Measurements from ENCODE around the gene ITGA7.
A peak's percentile ranks its signal among the peaks of the same experiment; 100 is the strongest.

ITGA7 gene

GRCh38 chr12:55685671-55686070, 22.0 kb downstream of the ITGA7 start:
- H2BK5ac ChIP-seq (ENCODE audit: low read length): no peak overlapping the region
- no CpG with 5 or more reads among the region's 5 CpGs for WGBS (ENCODE audit: extremely low coverage, insufficient coverage, low lambda C conversion rate)
- no peaks in the 10 kb centered on the region for H3K4me1 ChIP-seq (ENCODE audit: control insufficient read depth, low read depth, low read length)
- H3K79me2 ChIP-seq (ENCODE audit: control insufficient read depth, insufficient read depth, low read length): no peaks in the 10 kb centered on the region
- H3K9ac ChIP-seq (ENCODE audit: low read length): no peak overlapping the region
- H3K23ac ChIP-seq (ENCODE audit: low read length): no peak overlapping the region
- no peak overlapping the region for H3K18ac ChIP-seq (ENCODE audit: low read length)
- H2BK15ac ChIP-seq (replicated peaks; ENCODE audit: low read depth): no peak overlapping the region
- H3K79me1 ChIP-seq (ENCODE audit: low read length): no peaks in the 10 kb centered on the region
- no peaks in the 10 kb centered on the region for H3K36me3 ChIP-seq (ENCODE audit: control insufficient read depth, insufficient read depth, low read length)
- DNase-seq: no peak
- H3K27me3 ChIP-seq (ENCODE audit: insufficient read depth, low read length, poor library complexity): no peaks in the 10 kb centered on the region
- no peak overlapping the region for H2BK120ac ChIP-seq (ENCODE audit: low read depth, low read length)
- H3K27ac ChIP-seq (ENCODE audit: low read depth, low read length): no peak overlapping the region
- no peak overlapping the region for H3K4me3 ChIP-seq (ENCODE audit: low read length)
- H4K8ac ChIP-seq (ENCODE audit: low read depth, low read length): no peak overlapping the region
- H3K56ac ChIP-seq (ENCODE audit: low read length): no peak overlapping the region
- no peak overlapping the region for H3K4ac ChIP-seq (ENCODE audit: low read depth, low read length)
- no peak overlapping the region for H3K4me2 ChIP-seq (ENCODE audit: low read length)
- no peak overlapping the region for H4K5ac ChIP-seq (ENCODE audit: low read length)
- no peak overlapping the region for H2AK5ac ChIP-seq (ENCODE audit: low read length)

DNA sequence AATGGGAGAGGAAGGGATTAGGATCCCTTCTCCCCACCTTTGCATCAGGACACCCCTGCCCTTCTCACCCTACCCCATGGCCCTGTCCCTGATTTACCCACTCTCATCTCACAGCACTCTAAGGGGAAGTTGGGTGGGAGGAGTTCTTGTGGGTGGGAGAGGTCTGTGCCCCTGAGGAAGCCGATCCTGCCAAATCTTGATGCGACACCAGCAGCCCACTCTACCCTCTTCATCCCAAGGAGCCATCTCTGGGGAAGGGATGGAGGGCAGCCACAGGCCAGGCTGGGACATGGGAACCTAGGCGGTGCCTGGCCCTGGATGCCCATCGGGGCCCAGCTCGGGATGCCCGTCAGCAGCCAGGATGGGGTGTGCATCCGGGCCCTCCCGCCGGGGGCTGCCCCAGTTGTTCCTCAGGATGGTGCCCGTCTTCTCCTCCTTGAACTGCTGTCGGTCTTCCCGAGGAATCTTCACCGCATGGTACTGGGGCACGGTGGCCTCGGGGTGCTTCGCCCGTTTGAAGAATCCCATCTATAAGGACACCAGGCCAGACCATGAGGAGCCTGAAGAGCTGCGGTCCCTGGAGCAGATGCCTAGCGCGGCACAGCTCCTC, 22.8 kb downstream of the ITGA7 start:
- H3K4me3 ChIP-seq (ENCODE audit: low read length): no peak overlapping the region
- H2BK15ac ChIP-seq (replicated peaks; ENCODE audit: low read depth): no peak overlapping the region
- no peak overlapping the region for H2BK5ac ChIP-seq (ENCODE audit: low read length)
- no peak overlapping the region for H3K4ac ChIP-seq (ENCODE audit: low read depth, low read length)
- H3K27ac ChIP-seq (ENCODE audit: low read depth, low read length): no peak overlapping the region
- H3K4me1 ChIP-seq (ENCODE audit: control insufficient read depth, low read depth, low read length): no peaks in the 10 kb centered on the region
- H2AK5ac ChIP-seq (ENCODE audit: low read length): no peak overlapping the region
- H3K36me3 ChIP-seq (ENCODE audit: control insufficient read depth, insufficient read depth, low read length): no peaks in the 10 kb centered on the region
- no peak overlapping the region for H3K23ac ChIP-seq (ENCODE audit: low read length)
- H3K18ac ChIP-seq (ENCODE audit: low read length): no peak overlapping the region
- no peak overlapping the region for H4K8ac ChIP-seq (ENCODE audit: low read depth, low read length)
- no peak overlapping the region for H4K5ac ChIP-seq (ENCODE audit: low read length)
- H3K4me2 ChIP-seq (ENCODE audit: low read length): no peak overlapping the region
- H3K56ac ChIP-seq (ENCODE audit: low read length): no peak overlapping the region
- no peak for DNase-seq
- no CpG with 5 or more reads among the region's 20 CpGs for WGBS (ENCODE audit: extremely low coverage, insufficient coverage, low lambda C conversion rate)
- H2BK120ac ChIP-seq (ENCODE audit: low read depth, low read length): no peak overlapping the region
- no peaks in the 10 kb centered on the region for H3K27me3 ChIP-seq (ENCODE audit: insufficient read depth, low read length, poor library complexity)
- H3K9ac ChIP-seq (ENCODE audit: low read length): no peak overlapping the region
- no peaks in the 10 kb centered on the region for H3K79me1 ChIP-seq (ENCODE audit: low read length)
- no peaks in the 10 kb centered on the region for H3K79me2 ChIP-seq (ENCODE audit: control insufficient read depth, insufficient read depth, low read length)

DNA sequence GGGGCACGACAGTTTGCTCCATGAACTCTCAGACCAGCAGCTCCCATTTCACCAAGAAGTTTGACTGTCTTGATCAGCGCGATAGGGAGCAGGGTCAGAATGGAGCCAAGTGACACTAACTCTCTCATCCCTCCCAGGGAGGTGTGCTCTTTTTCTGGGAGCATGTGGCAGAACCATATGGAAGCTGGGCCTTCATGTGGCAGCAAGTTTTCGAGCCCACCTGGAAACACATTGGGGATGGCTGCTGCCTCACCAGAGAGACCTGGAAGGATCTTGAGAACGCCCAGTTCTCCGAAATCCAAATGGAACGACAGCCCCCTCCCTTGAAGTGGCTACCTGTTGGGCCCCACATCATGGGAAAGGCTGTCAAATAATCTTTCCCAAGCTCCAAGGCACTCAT, 24.0 kb downstream of the ITGA7 start:
- Histone ChIP-seq H3K27me3 (ENCODE audit: insufficient read depth, low read length, poor library complexity) (no peaks in the 10 kb centered on the region), H3K4me3 (ENCODE audit: low read length) (no peak overlapping the region), H2AK5ac (ENCODE audit: low read length) (no peak overlapping the region), H3K4me2 (ENCODE audit: low read length) (no peak overlapping the region), H3K79me1 (ENCODE audit: low read length) (no peaks in the 10 kb centered on the region), H3K27ac (ENCODE audit: low read depth, low read length) (no peak overlapping the region), H3K4me1 (ENCODE audit: control insufficient read depth, low read depth, low read length) (no peaks in the 10 kb centered on the region), H3K79me2 (ENCODE audit: control insufficient read depth, insufficient read depth, low read length) (no peaks in the 10 kb centered on the region), H4K8ac (ENCODE audit: low read depth, low read length) (no peak overlapping the region), H2BK120ac (ENCODE audit: low read depth, low read length) (no peak overlapping the region), H4K5ac (ENCODE audit: low read length) (no peak overlapping the region), H3K56ac (ENCODE audit: low read length) (no peak overlapping the region), H2BK15ac (replicated peaks; ENCODE audit: low read depth) (no peak overlapping the region), H3K4ac (ENCODE audit: low read depth, low read length) (no peak overlapping the region), H3K36me3 (ENCODE audit: control insufficient read depth, insufficient read depth, low read length) (no peaks in the 10 kb centered on the region), H3K9ac (ENCODE audit: low read length) (no peak overlapping the region), H2BK5ac (ENCODE audit: low read length) (no peak overlapping the region), H3K18ac (ENCODE audit: low read length) (no peak overlapping the region), H3K23ac (ENCODE audit: low read length) (no peak overlapping the region)
- no CpG with 5 or more reads among the region's 7 CpGs for WGBS (ENCODE audit: extremely low coverage, insufficient coverage, low lambda C conversion rate)
- no peak for DNase-seq

GRCh38 chr12:55682087-55682796, 25.5 kb downstream of the ITGA7 start:
- H3K4me1 ChIP-seq (ENCODE audit: control insufficient read depth, low read depth, low read length): no peaks in the 10 kb centered on the region
- no CpG with 5 or more reads among the region's 13 CpGs for WGBS (ENCODE audit: extremely low coverage, insufficient coverage, low lambda C conversion rate)
- H3K27ac ChIP-seq (ENCODE audit: low read depth, low read length): no peak overlapping the region
- no peaks in the 10 kb centered on the region for H3K36me3 ChIP-seq (ENCODE audit: control insufficient read depth, insufficient read depth, low read length)
- no peak for DNase-seq
- peak overlapping the region; percentile 23 for H3K9ac ChIP-seq (ENCODE audit: low read length)
- H2BK120ac ChIP-seq (ENCODE audit: low read depth, low read length): no peak overlapping the region
- peak overlapping the region; percentile 75 for H3K56ac ChIP-seq (ENCODE audit: low read length)
- no peak overlapping the region for H3K4ac ChIP-seq (ENCODE audit: low read depth, low read length)
- H3K27me3 ChIP-seq (ENCODE audit: insufficient read depth, low read length, poor library complexity): no peaks in the 10 kb centered on the region
- H2AK5ac ChIP-seq (ENCODE audit: low read length): no peak overlapping the region
- H3K79me1 ChIP-seq (ENCODE audit: low read length): no peaks in the 10 kb centered on the region
- H4K8ac ChIP-seq (ENCODE audit: low read depth, low read length): no peak overlapping the region
- H3K23ac ChIP-seq (ENCODE audit: low read length): no peak overlapping the region
- H2BK15ac ChIP-seq (replicated peaks; ENCODE audit: low read depth): no peak overlapping the region
- no peak overlapping the region for H3K4me3 ChIP-seq (ENCODE audit: low read length)
- no peak overlapping the region for H3K4me2 ChIP-seq (ENCODE audit: low read length)
- H2BK5ac ChIP-seq (ENCODE audit: low read length): no peak overlapping the region
- no peaks in the 10 kb centered on the region for H3K79me2 ChIP-seq (ENCODE audit: control insufficient read depth, insufficient read depth, low read length)
- peak overlapping the region; percentile 73 for H4K5ac ChIP-seq (ENCODE audit: low read length)
- peak overlapping the region; percentile 34 for H3K18ac ChIP-seq (ENCODE audit: low read length)

GRCh38 chr12:55681142-55682077, 26.3 kb downstream of the ITGA7 start:
- Histone ChIP-seq H3K27ac (ENCODE audit: low read depth, low read length) (no peak overlapping the region), H2BK5ac (ENCODE audit: low read length) (no peak overlapping the region), H3K27me3 (ENCODE audit: insufficient read depth, low read length, poor library complexity) (no peaks in the 10 kb centered on the region), H3K4me1 (ENCODE audit: control insufficient read depth, low read depth, low read length) (no peaks in the 10 kb centered on the region), H4K5ac (ENCODE audit: low read length) (peak overlapping the region; percentile 73), H3K56ac (ENCODE audit: low read length) (peak overlapping the region; percentile 75), H3K36me3 (ENCODE audit: control insufficient read depth, insufficient read depth, low read length) (no peaks in the 10 kb centered on the region), H4K8ac (ENCODE audit: low read depth, low read length) (no peak overlapping the region), H3K4me3 (ENCODE audit: low read length) (no peak overlapping the region), H3K4me2 (ENCODE audit: low read length) (no peak overlapping the region), H2BK15ac (replicated peaks; ENCODE audit: low read depth) (no peak overlapping the region), H3K18ac (ENCODE audit: low read length) (peak overlapping the region; percentile 34), H2AK5ac (ENCODE audit: low read length) (no peak overlapping the region), H3K79me1 (ENCODE audit: low read length) (no peaks in the 10 kb centered on the region), H2BK120ac (ENCODE audit: low read depth, low read length) (no peak overlapping the region), H3K23ac (ENCODE audit: low read length) (no peak overlapping the region), H3K79me2 (ENCODE audit: control insufficient read depth, insufficient read depth, low read length) (no peaks in the 10 kb centered on the region), H3K4ac (ENCODE audit: low read depth, low read length) (no peak overlapping the region), H3K9ac (ENCODE audit: low read length) (peak overlapping the region; percentile 34)
- DNase-seq: peak; percentile 97
- no CpG with 5 or more reads among the region's 17 CpGs for WGBS (ENCODE audit: extremely low coverage, insufficient coverage, low lambda C conversion rate)

Data from mesendoderm (in vitro differentiated cells).